Muscle of back (tissue), 13 donors: ENCODE measurements around the gene CD68. TPM values are rescaled to one million over a fixed set of nuclear protein-coding genes. Genes with fewer than 3 reads are reported as not detected.

ENCODE experiments used
- DNase-seq, 3 donors: peaks; one replicate each; pipeline versions ENCODE4 v3.0.0 to v3.0.0-alpha.2; 2013
- long read RNA-seq, 9 donors: transcript quantifications; one replicate each; lab custom pipeline, GENCODE V29; 2026
- polyA plus RNA-seq, 10 donors: library from polyadenylated mRNA; unstranded; fragments of 120-200 nt; gene quantifications; one replicate each; pipeline ENCODE4 v1.2.1, GENCODE V29; 2013; ENCODE audit not compliant: insufficient read length in 10 of 10

Gene CD68, protein sequence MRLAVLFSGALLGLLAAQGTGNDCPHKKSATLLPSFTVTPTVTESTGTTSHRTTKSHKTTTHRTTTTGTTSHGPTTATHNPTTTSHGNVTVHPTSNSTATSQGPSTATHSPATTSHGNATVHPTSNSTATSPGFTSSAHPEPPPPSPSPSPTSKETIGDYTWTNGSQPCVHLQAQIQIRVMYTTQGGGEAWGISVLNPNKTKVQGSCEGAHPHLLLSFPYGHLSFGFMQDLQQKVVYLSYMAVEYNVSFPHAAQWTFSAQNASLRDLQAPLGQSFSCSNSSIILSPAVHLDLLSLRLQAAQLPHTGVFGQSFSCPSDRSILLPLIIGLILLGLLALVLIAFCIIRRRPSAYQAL
- 10 to 100 TPM; 23.6 to 41.0 (median 27.5) TPM for polyA plus RNA-seq
- long read RNA-seq, donor 1, partial matches to known transcripts, result 0 of 5 reads
- long read RNA-seq, donor 1, other reads (novel, unspliced or antisense), result 0 of 5 reads
- long read RNA-seq, donor 2, partial matches to known transcripts, result 0 of 2 reads
- long read RNA-seq, donor 2, other reads (novel, unspliced or antisense), result 0 of 2 reads
- long read RNA-seq, donor 3, result 0 reads
- long read RNA-seq, donor 4, partial matches to known transcripts, result 0 of 3 reads
- long read RNA-seq, donor 4, other reads (novel, unspliced or antisense), result 0 of 3 reads
- long read RNA-seq, donor 5, partial matches to known transcripts, result 15 of 18 reads
- long read RNA-seq, donor 5, other reads (novel, unspliced or antisense), result 0 of 18 reads
- long read RNA-seq, donor 6, transcript CD68-201 (6 exons, 1,878 nt), result major isoform, 7 of 7 reads
- long read RNA-seq, donor 6, partial matches to known transcripts, result 0 of 7 reads
- long read RNA-seq, donor 6, other reads (novel, unspliced or antisense), result 0 of 7 reads
- long read RNA-seq, donor 7, transcript CD68-201 (6 exons, 1,878 nt), result major isoform, 7 of 7 reads
- long read RNA-seq, donor 7, partial matches to known transcripts, result 0 of 7 reads
- long read RNA-seq, donor 7, other reads (novel, unspliced or antisense), result 0 of 7 reads
- long read RNA-seq, donor 8, result 0 reads
- long read RNA-seq, donor 9, result 0 reads

DNA sequence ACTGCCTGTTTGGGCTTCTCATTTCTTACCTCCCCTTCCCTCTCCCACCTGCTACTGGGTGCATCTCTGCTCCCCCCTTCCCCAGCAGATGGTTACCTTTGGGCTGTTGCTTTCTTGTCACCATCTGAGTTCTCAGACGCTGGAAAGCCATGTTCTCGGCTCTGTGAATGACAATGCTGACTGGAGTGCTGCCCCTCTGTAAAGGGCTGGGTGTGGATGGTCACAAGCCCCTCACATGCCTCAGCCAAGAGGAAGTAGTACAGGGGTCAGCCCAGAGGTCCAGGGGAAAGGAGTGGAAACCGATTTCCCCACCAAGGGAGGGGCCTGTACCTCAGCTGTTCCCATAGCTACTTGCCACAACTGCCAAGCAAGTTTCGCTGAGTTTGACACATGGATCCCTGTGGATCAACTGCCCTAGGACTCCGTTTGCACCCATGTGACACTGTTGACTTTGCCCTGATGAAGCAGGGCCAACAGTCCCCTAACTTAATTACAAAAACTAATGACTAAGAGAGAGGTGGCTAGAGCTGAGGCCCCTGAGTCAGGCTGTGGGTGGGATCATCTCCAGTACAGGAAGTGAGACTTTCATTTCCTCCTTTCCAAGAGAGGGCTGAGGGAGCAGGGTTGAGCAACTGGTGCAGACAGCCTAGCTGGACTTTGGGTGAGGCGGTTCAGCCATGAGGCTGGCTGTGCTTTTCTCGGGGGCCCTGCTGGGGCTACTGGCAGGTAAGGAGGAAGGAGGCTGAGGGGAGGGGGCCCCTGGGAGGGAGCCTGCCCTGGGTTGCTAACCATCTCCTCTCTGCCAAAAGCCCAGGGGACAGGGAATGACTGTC lies at the start of gene CD68:
TSS of gene CD68 (plus strand) at position 638 of the 833 bp plus-strand sequence. CDS start at position 678, 40 bp downstream.
- DNase-seq, result peak in 2 of 3 donors; percentile 78 to 82

DNA sequence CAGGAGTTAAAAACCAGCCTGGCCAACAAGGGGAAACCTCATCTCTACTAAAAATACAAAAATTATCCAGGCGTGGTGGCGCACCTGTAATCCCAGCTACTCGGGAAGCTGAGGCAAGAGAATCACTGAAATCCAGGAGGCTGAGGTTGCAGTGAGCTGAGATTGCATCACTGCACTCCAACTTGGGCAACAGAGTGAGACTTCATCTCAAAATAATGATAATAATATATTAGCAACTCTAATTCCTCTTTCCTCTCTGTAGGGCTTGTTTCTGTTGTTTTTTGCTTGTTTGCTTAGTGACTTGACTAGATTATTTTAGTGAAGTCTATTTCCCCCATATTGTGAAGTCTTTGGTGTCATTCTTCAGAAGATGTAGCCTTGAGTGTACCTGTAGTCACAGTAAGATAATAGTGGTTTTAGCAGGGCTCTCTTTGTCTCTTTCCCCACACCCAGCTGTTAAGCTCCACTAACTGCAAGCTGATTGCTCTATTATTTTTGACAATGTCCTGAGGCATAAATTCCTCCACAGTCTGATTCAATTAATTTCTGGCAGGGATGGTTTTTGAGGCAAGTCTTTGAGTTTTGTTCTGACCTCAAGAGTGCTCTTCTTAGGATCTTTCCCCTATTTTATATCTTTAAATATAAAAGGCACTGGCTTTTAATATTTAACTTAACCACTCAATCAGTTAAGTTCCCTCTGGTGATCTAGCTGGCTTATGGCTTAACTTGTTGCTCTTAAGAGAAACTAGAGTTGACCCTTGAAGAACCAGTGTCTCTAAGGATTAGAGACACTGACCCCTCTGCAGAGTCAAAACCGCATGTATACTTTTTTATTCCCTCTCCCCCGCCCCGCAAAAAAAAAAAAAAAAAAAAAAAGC lies 49.2 kb upstream of the CD68 start:
- no peak for DNase-seq

DNA sequence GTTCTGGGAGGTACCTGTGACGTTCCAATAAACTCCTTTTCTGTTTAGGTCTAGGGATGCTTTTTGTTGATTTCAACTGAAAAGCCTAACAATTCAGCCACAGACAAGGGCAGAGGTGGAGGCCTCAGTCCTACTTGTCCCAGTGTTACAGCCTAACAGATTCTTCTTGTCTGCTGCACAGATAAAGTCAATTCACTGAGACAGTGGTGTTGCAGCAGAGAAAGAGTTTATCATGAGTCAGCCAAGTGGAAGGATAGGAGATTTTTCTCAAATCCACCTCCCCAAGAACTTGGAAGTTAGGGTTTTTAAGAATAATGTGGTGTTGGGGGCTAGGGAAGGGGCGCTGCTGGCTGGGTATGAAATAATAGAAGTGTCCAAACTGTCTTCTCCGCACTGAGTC lies 41.4 kb upstream of the CD68 start:
- no peak for DNase-seq

DNA sequence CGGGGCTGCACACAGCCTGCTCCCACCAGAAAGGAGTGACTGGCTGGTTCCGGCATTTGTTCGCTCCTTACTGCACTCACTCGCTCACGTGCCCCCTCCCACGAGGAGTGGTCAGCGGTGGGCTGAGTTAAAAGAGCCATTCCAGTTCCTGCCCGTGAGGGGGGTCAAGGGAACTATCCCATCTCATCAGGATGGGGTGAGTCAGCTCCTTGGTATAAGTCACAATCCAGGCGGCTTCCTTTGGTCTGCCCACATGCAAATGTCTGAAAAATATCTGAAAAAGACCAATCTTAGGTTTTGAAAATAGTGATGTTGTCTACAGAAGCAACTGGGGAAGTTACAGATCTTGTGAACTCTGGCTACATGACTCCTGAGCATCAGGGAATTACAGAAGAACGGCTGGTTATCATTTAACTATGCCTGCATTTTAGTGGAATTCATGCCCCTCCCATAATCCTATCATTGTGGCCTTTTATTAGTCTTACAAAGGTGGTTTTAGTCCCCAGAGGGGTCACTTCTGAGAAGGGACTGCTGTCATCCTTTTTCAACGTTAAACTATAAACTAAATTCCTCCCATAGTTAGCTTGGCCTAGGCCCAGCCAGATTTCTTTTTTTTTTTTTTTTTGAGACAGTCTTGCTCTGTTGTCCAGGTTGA lies 40.4 kb upstream of the CD68 start:
- DNase-seq, result no peak

DNA sequence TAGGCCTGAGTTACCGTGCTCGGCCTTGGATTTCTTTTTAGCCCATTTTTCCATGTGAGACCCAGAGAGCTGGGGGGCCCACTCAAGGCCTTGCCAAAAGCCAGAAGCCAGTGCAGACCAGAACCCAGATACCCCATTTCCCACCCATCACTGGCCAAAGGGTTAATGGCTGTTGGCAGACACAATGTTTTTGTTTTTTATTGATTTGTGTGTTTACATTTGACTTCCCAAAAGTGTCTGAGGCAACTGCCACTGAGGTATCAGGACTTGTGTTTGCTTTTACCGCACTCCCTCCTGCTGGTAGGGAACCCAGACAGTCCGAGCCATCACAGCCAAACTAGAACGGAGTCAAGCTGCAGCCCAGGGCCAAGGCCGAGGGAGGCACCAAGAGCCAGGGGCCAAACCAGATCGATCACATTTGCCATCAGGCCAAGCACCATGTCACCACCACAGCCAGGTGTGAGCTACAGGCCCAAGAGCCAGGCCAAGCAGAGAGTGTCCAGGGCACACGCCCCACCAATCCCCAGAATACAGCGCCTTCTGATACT lies 38.3 kb upstream of the CD68 start:
- no peak for DNase-seq

DNA sequence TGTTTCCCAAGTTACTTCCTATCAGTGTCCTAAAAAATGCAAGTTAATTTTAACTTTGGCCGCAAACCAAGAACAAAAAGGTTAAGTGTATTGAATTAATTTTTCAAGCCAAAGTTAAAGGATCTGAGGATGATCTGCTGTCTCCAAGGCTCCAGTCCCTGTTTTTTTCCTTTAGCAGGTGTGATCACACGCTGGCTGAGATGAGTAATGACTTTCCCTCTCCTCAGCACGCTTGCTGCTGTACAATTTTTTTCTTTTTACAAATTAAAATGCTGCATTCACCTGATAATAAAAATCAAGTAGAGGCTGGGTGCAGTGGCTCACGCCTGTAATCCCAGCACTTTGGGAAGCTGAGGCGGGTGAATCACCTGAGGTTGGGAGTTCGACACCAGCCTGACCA lies 34.5 kb upstream of the CD68 start:
- DNase-seq, result no peak

DNA sequence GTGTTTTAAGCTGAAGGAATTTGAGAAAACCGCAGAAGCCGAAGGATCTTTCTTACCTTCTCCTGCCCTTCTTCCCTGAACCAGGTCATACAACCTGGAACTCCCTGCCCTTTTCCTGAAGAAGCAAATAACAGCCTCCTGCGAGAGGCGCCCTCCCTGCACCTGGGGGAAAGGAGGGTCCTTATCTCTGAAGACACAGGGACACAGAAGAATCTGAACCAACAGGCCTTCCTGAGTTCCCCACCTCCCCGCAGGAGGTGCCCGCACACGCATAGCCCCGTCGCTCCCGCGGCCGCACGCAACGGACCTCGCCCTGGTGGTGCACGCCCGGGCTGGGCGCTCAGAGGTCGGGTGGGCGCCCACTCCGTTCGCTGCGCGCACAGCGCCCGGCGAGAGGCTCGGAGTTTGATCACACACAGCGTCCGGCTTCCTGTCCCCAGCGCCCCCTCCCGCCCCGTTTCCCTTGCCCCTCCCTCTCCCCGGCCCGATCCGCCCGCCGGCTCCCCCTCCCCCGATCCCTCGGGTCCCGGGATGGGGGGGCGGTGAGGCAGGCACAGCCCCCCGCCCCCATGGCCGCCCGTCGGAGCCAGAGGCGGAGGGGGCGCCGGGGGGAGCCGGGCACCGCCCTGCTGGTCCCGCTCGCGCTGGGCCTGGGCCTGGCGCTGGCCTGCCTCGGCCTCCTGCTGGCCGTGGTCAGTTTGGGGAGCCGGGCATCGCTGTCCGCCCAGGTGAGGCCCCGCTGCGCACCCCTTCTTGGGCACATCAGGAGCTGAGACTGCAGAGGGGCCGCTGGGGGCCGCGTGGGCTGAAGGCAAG lies 30.6 kb upstream of the CD68 start, which contains the start of gene TNFSF12:
TSS of gene TNFSF12 (plus strand) at position 474 of the 816 bp plus-strand sequence. CDS start at position 570, 96 bp downstream.
- DNase-seq, result peak in 1 of 3 donors; percentile 85

DNA sequence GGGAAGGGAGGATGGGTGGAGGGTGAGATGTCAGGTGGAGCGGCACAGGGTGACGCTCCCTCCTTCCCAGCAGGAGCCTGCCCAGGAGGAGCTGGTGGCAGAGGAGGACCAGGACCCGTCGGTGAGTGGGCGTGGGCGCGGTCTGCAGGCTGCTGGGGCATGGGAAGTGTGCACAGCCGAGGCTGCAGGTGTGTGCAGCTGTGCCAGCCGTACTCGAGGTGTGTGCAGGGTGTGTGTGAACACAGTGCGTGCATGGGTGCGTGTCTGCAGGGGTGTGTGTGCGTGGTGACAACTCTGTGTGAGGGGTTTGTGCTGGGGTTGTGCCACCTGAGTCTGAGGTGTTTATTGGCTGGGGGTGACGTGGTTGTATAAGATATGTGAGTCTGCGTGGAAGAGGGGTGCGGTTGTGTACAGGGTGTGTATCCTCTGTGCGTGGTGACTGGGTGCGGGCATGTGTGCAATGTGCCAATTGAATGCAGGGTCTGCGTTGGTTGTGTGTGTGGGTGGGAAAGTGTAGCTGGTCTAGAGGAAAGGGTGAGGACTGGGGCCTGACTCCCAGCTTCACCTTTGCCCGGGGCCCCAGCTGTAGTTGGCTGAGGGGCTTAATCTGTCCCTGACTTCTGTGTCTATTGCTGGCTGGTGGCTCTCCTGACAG lies 29.9 kb upstream of the CD68 start:
- DNase-seq, result no peak

DNA sequence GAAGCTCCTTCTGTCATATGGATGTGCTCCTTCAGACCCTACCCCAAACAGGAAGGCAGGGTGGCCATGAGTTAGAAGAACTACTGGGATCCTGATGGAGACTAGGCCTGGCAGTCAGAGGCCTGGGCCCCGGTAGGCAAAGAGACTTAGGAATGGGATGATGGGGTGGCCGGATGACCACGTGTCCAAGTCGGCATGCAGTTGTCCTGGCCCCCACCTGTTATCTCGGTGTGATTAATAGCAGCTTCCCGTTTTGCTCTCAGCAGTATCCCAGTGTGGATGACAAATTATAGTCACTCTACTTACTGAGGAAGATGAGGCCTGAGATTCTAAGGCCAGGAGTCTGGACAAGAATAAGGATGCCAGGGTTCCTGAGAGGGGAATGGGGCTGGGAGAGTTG lies 29.1 kb upstream of the CD68 start:
- DNase-seq, result no peak

DNA sequence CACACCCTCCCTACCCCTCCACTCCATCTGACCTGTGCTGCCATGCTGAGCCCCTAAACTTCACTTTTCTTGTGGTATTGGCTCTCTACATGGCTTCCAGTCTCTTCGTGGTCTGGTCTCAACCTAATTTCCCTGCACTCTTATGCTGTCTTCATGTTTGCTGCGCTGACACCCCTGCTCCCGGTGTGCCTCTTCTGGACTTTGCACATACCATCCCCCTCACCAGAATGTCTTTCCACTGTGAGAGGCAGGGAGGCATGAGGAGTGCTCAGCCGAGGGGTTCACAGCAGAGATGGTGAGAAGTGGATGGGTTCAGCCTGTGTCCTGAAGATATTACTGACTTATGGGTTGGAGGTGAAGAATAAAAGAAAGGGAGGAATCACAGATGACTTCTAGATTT lies 28.0 kb upstream of the CD68 start:
- no peak for DNase-seq

DNA sequence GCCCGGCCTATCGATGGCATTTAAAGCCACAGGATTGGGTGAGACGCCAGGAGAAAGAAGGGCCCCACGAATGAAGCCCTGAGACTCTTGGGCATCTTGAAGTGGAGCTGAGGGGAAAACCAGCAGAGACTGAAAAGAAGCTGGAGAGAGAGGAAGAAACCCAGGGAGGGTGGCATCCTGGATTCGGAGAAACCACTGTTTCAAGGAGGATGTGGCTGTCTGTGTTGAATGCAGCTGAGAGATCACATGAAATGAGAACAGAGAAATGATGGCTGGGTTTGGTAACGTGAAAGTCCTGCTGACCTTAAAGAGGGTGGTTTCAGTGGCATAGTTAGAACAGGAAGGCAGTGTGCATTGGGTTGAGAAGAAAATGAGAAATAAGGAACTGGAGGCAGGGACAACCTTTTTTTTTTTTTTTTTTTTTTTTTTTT lies 26.8 kb upstream of the CD68 start:
- DNase-seq, result peak in 1 of 3 donors; percentile 32

DNA sequence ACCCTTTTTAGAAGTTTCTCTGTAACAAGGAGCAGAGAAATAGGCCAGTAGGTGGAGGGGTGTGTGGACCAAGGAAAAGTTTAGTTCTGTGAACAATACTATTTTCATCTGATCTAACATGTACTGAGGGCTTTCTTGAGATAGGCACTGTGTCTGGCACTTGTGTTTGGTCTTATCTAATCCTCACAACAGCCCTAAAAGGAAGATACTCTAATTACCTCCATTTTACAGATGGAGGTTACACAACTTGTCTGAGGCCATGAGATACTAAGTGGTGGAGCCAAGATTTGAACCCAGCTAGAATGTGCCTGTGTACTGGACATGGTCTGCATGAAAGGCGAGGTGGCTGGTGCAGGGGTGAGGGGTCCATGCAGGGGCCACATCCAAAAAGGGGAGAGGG lies 26.1 kb upstream of the CD68 start:
- DNase-seq, result no peak

DNA sequence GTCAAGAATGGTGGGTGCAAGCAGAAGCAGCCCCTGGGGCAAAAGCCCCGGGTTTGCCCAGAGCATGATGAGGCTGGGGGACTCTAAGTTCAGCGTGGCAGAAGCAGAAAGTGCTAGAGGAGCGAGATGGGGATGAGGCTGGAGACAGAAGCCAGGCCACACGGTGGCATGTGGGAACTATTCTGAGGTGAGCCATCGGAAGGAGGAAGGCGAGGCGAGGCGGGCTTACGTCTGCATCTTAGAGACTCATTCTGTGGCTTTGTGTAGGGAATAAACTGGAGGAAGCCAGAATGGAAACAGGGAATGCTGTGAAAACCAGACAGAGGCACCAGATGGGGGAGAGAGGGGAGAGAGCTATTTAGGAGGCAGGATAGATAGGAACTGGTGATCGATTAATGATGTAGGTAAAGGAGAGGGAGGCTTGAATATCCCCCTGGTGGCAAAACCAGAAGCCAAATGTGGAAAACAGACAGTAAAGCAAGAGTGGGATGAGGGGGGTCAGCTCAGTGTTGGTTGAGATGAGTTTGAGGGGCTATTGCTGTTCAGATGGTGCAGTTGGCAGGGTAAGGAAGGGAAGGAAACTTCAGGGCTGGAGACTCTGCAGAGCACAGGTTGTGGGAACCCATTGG lies 24.0 kb upstream of the CD68 start:
- peak in 1 of 3 donors; percentile 40 for DNase-seq

DNA sequence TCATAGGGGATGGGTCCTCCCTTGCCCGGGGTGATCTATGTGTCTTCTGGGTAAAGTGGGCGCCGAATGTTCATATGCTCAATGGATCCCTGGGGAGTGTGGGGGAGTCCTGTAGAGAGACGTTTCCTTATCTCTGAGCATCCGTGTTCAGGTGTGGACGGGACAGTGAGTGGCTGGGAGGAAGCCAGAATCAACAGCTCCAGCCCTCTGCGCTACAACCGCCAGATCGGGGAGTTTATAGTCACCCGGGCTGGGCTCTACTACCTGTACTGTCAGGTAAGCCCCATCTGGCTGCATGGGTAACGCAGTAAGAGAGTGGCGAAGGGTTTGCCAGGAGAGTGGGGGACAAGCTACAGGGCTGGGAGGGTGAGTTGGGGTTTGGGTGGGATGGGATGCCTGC lies 22.8 kb upstream of the CD68 start:
- no peak for DNase-seq

DNA sequence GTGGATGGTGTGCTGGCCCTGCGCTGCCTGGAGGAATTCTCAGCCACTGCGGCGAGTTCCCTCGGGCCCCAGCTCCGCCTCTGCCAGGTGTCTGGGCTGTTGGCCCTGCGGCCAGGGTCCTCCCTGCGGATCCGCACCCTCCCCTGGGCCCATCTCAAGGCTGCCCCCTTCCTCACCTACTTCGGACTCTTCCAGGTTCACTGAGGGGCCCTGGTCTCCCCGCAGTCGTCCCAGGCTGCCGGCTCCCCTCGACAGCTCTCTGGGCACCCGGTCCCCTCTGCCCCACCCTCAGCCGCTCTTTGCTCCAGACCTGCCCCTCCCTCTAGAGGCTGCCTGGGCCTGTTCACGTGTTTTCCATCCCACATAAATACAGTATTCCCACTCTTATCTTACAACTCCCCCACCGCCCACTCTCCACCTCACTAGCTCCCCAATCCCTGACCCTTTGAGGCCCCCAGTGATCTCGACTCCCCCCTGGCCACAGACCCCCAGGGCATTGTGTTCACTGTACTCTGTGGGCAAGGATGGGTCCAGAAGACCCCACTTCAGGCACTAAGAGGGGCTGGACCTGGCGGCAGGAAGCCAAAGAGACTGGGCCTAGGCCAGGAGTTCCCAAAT lies 22.2 kb upstream of the CD68 start:
- DNase-seq, result no peak

DNA sequence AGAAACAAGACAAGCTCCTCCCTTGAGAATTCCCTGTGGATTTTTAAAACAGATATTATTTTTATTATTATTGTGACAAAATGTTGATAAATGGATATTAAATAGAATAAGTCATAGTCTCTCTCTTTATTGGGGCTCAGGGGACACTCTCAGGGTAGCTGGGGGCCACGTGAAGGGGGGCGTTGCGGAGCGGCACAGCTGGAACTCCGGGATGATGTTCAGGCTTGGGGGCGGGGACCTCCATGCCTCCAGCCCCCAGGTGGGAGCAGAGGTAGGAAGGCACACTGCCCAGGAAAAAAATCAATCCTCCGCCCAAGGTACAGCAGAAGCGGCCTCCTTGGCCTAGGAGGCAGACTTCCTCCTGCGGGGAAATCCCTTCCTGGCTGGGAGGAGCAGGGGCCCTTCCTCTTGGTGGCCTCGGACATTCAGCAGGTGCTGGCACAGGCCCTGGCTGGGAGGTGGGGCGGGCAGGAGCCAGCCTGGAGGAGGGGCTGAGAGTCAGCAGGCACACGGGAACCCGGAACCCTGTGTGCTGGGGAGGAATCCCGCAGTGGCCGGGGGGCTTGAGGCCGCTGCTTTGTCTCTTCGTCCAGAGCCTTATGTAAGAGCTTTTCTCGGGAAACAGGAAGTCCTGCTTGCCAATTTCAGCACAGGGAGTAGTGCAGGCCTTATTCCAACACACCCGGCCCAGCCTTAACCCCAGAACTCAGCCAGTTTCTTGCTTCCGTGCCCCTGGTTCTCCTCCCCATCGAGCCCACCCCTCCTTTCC lies 21.5 kb upstream of the CD68 start:
- peak; percentile 60 to 96 (median 89) for DNase-seq
